HL-60 (cell line): ENCODE measurements around the gene POLG.

Experiments
- DNase-seq, 2 experiments: peaks; one replicate each; pipeline ENCODE4 v3.0.0-alpha.2; 2010 to 2020; ENCODE audit warnings: low read depth in 1 of 2, low spot score in 1 of 2
- H3K27ac ChIP-seq: fragments of 250-450 bp; sonication (Bioruptor Pico); replicated peaks from 2 replicates; pipeline ENCODE4 v1.5.1; 2020; ENCODE audit warnings: mild to moderate bottlenecking, moderate library complexity
- H3K27me3 ChIP-seq: fragments of 250-450 bp; sonication (Bioruptor Pico); 2 replicates; pipeline ENCODE4 v1.5.1; 2021; ENCODE audit warnings: mild to moderate bottlenecking, moderate library complexity; ENCODE audit not compliant: insufficient read depth, poor library complexity, severe bottlenecking
- H3K4me3 ChIP-seq: replicated peaks from 2 replicates; pipeline ENCODE4 v1.5.1; 2011; ENCODE audit warnings: mild to moderate bottlenecking, control low read depth, low read length; ENCODE audit not compliant: insufficient read depth
- GABPA ChIP-seq: IDR thresholded peaks from 2 replicates; pipeline ENCODE4 v1.6.1; 2012; ENCODE audit warnings: low read depth
- POLR2AphosphoS5 ChIP-seq: IDR thresholded peaks from 2 replicates; pipeline ENCODE4 v1.6.1; 2012; ENCODE audit warnings: low read depth
- SPI1 ChIP-seq: IDR thresholded peaks from 2 replicates; pipeline ENCODE4 v1.6.1; 2012; ENCODE audit warnings: low read depth, mild to moderate bottlenecking, borderline replicate concordance
- TF ChIP-seq, protein P1 (sequence below): IDR thresholded peaks from 2 replicates; pipeline ENCODE4 v1.6.1; 2012; ENCODE audit warnings: low read depth; ENCODE audit not compliant: insufficient replicate concordance
- TF ChIP-seq, protein P2 (sequence below): IDR thresholded peaks from one replicate; pipeline ENCODE4 v1.5.1; 2011; ENCODE audit warnings: low read length, control low read depth, inconsistent platforms; ENCODE audit not compliant: insufficient read depth

POLG gene

GRCh38 chr15:89368566-89369223 is 34.1 kb upstream of the POLG start:
- H3K27ac ChIP-seq = no peak overlapping the region
- DNase-seq = no peak
- no peak overlapping the region for H3K4me3 ChIP-seq
- no peak for TF ChIP-seq POLR2AphosphoS5
- TF ChIP-seq SPI1 = no peak
- TF ChIP-seq, protein P1, sequence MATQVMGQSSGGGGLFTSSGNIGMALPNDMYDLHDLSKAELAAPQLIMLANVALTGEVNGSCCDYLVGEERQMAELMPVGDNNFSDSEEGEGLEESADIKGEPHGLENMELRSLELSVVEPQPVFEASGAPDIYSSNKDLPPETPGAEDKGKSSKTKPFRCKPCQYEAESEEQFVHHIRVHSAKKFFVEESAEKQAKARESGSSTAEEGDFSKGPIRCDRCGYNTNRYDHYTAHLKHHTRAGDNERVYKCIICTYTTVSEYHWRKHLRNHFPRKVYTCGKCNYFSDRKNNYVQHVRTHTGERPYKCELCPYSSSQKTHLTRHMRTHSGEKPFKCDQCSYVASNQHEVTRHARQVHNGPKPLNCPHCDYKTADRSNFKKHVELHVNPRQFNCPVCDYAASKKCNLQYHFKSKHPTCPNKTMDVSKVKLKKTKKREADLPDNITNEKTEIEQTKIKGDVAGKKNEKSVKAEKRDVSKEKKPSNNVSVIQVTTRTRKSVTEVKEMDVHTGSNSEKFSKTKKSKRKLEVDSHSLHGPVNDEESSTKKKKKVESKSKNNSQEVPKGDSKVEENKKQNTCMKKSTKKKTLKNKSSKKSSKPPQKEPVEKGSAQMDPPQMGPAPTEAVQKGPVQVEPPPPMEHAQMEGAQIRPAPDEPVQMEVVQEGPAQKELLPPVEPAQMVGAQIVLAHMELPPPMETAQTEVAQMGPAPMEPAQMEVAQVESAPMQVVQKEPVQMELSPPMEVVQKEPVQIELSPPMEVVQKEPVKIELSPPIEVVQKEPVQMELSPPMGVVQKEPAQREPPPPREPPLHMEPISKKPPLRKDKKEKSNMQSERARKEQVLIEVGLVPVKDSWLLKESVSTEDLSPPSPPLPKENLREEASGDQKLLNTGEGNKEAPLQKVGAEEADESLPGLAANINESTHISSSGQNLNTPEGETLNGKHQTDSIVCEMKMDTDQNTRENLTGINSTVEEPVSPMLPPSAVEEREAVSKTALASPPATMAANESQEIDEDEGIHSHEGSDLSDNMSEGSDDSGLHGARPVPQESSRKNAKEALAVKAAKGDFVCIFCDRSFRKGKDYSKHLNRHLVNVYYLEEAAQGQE = no peak
- TF ChIP-seq GABPA = no peak
- TF ChIP-seq, protein P2, sequence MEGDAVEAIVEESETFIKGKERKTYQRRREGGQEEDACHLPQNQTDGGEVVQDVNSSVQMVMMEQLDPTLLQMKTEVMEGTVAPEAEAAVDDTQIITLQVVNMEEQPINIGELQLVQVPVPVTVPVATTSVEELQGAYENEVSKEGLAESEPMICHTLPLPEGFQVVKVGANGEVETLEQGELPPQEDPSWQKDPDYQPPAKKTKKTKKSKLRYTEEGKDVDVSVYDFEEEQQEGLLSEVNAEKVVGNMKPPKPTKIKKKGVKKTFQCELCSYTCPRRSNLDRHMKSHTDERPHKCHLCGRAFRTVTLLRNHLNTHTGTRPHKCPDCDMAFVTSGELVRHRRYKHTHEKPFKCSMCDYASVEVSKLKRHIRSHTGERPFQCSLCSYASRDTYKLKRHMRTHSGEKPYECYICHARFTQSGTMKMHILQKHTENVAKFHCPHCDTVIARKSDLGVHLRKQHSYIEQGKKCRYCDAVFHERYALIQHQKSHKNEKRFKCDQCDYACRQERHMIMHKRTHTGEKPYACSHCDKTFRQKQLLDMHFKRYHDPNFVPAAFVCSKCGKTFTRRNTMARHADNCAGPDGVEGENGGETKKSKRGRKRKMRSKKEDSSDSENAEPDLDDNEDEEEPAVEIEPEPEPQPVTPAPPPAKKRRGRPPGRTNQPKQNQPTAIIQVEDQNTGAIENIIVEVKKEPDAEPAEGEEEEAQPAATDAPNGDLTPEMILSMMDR = no peak
- H3K27me3 ChIP-seq = peaks cover 63% of the 10 kb centered on the region

GRCh38 chr15:89367485-89368451 is 33.1 kb upstream of the POLG start:
- Histone ChIP-seq H3K4me3 (no peak overlapping the region), H3K27ac (no peak overlapping the region), H3K27me3 (peaks cover 56% of the 10 kb centered on the region)
- DNase-seq = no peak
- TF ChIP-seq GABPA = no peak
- TF ChIP-seq POLR2AphosphoS5 = no peak
- TF ChIP-seq, protein P1 = no peak
- TF ChIP-seq, protein P2 = no peak
- no peak for TF ChIP-seq SPI1

DNA sequence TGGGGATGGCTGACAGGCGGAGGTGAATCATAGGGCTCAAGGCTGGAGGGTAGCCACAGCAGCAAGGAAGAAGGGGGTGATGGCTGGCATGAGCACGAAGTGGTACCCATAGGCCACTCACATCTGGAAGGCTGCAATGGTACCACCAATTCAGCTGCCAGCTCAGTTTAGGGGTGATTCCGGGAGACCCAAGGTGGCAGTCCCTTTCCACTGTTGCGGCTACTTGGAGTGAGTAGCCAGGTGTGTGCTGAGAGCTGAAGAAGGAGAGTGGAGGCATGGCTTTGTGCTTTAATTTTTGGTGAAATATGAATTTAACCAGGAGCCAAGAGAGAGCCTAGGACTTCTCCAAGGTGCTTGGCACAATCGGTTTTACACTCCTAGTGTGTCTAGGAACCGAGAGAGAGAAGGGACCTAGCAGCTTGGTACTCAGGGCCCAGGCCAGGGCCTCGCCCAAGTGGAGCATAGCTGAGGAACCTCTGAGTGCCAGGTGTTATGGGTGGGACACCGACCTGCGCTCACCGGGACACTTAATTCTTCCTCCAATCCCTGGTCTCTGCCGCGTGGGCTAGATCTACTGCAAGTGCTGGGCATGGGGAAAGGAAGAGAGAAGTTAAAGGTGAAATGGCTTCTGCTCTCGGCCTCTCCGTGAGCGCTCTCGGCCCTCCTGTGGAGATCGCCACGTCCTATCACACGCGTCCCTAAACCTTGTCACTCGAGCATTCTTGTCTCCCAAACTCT is 32.2 kb upstream of the POLG start:
- Histone ChIP-seq H3K27ac (no peak overlapping the region), H3K27me3 (peaks cover 50% of the 10 kb centered on the region), H3K4me3 (no peak overlapping the region)
- DNase-seq = no peak
- TF ChIP-seq, protein P2 = no peak
- TF ChIP-seq GABPA (no peak), POLR2AphosphoS5 (no peak), SPI1 (no peak)
- TF ChIP-seq, protein P1 = no peak
